ENCODE data around the gene ARMC6. TPM values are rescaled to one million over a fixed set of nuclear protein-coding genes. Genes with fewer than 3 reads are reported as not detected.

ARMC6 gene
- polyA plus RNA-seq, 1 donor from 2014 or later: 74.4 TPM

GRCh38 chr19:18985257-18985656 is 48.1 kb upstream of the ARMC6 start:
- no peak overlapping the region for H2AFZ ChIP-seq (ENCODE audit: low read depth, low read length)
- no peak overlapping the region for H3K4me2 ChIP-seq (ENCODE audit: low read length)
- TF ChIP-seq REST (IDR thresholded peaks at IDR 0.05; ENCODE audit: borderline replicate concordance) (no peak), EP300 (conservative IDR thresholded peaks at IDR 0.05; ENCODE audit: poor library complexity, severe bottlenecking) (no peak), CTCF (IDR thresholded peaks at IDR 0.05; ENCODE audit: poor library complexity, severe bottlenecking) (no peak)
- no peaks in the 10 kb centered on the region for H3K79me2 ChIP-seq (replicated peaks; ENCODE audit: insufficient read depth, low read length)
- H3K9ac ChIP-seq (ENCODE audit: low read length): no peak overlapping the region
- H3K27ac ChIP-seq (ENCODE audit: low read length): no peak overlapping the region
- no peaks in the 10 kb centered on the region for H3F3A ChIP-seq (ENCODE audit: insufficient read depth, low read length, poor library complexity, severe bottlenecking)
- no peaks in the 10 kb centered on the region for H3K9me2 ChIP-seq (ENCODE audit: insufficient read depth, low read length)
- H3K36me3 ChIP-seq (ENCODE audit: insufficient read depth, low read length): no peaks in the 10 kb centered on the region
- H4K20me1 ChIP-seq (ENCODE audit: insufficient read depth): no peaks in the 10 kb centered on the region
- H3K4me3 ChIP-seq (ENCODE audit: low read length): no peak overlapping the region
- no peaks in the 10 kb centered on the region for H3K9me3 ChIP-seq (ENCODE audit: low read length)
- no peaks in the 10 kb centered on the region for H3K27me3 ChIP-seq (ENCODE audit: insufficient read depth, low read depth, low read length)

GRCh38 chr19:18987456-18987855 is 45.9 kb upstream of the ARMC6 start:
- TF ChIP-seq EZH2 (IDR thresholded peaks at IDR 0.05; ENCODE audit: borderline replicate concordance, insufficient read depth, low read length, poor library complexity, severe bottlenecking): no peak
- no peak for TF ChIP-seq REST (IDR thresholded peaks at IDR 0.05; ENCODE audit: borderline replicate concordance)
- TF ChIP-seq MXI1 (conservative IDR thresholded peaks at IDR 0.05; ENCODE audit: poor library complexity, severe bottlenecking): no peak
- H3K9me2 ChIP-seq (ENCODE audit: insufficient read depth, low read length): no peaks in the 10 kb centered on the region
- H3F3A ChIP-seq (ENCODE audit: insufficient read depth, low read length, poor library complexity, severe bottlenecking): no peaks in the 10 kb centered on the region
- H2AFZ ChIP-seq (ENCODE audit: low read depth, low read length): no peak overlapping the region
- no peak overlapping the region for H3K4me2 ChIP-seq (ENCODE audit: low read length)
- no peaks in the 10 kb centered on the region for H3K9me3 ChIP-seq (ENCODE audit: low read length)
- no peaks in the 10 kb centered on the region for H3K27me3 ChIP-seq (ENCODE audit: insufficient read depth, low read depth, low read length)
- H3K36me3 ChIP-seq (ENCODE audit: insufficient read depth, low read length): no peaks in the 10 kb centered on the region
- H4K20me1 ChIP-seq (ENCODE audit: insufficient read depth): no peaks in the 10 kb centered on the region
- no peaks in the 10 kb centered on the region for H3K79me2 ChIP-seq (replicated peaks; ENCODE audit: insufficient read depth, low read length)
- no peak overlapping the region for H3K4me3 ChIP-seq (ENCODE audit: low read length)
- H3K9ac ChIP-seq (ENCODE audit: low read length): no peak overlapping the region
- H3K27ac ChIP-seq (ENCODE audit: low read length): no peak overlapping the region
